GF-D8 (cell line): ENCODE measurements around the gene TMEM132E.

Experiments used
- DNase-seq: peaks from one replicate; lab custom pipeline; 2025; lab: John Stamatoyannopoulos, UW

Gene TMEM132E

DNA sequence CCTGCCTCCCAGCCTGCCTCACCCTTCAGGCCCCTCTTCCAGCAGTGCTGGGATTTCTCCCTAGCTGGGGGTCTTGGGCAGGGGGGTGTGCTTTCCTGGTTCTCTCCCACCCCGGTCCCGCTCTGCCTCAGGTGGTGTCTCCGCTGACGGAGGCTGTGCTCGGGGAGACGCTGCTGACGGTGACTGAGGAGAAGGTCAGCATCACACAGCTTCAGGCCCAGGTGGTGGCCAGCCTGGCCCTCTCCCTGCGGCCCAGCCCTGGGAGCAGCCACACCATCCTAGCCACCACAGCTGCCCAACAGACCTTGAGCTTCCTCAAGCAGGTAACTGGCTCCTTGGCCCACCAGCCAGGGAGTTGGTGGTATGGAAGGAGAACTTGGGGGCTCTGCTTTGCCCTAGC, 56.5 kb downstream of the TMEM132E start:
- DNase-seq, result no peak

DNA sequence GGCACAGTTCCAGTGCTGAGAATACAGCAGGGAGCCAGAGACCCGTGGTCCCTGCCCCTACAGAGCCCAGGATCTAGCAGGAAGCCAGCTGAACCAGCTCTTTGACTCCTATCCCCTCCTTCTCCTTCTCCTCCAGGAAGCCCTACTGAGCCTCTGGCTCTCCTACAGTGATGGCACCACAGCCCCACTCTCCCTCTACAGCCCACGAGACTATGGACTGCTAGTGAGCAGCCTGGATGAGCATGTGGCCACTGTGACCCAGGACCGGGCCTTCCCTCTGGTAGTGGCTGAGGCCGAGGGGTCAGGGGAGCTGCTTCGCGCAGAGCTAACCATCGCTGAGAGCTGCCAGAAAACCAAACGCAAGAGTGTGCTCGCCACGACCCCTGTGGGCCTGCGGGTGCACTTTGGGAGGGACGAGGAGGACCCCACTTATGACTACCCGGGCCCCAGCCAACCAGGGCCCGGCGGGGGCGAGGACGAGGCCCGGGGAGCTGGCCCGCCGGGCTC, 57.7 kb downstream of the TMEM132E start:
- DNase-seq, result no peak

DNA sequence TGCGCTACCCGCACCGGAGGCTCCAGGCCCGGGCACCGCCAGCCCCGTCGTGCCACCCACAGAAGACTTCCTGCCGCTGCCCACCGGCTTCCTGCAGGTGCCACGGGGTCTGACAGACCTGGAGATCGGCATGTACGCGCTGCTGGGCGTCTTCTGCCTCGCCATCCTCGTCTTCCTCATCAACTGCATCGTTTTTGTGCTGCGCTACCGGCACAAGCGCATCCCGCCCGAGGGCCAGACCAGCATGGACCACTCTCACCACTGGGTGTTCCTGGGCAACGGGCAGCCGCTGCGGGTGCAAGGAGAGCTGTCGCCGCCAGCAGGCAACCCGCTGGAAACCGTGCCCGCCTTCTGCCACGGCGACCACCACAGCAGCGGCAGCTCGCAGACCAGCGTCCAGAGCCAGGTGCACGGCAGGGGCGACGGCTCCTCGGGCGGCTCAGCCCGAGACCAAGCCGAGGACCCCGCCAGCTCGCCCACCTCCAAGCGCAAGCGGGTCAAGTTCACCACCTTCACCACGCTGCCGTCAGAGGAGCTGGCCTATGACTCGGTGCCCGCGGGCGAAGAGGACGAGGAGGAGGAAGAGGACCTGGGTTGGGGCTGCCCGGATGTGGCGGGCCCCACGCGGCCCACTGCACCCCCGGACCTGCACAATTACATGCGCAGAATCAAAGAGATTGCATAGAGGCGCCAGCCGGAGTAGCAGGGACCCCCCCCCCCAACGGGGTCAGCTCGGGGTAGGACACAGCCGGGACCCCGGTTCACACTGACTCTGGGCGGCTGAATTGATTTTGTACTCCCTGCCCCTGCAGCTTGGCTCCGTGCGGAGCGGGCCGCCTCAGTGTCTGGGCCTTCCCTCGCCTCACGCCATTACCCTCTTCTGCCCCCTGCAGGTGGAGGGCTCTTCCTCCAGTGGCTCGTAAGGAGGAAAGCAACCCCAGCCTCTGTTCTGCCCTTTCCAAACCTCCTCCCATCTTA, 58.5 kb downstream of the TMEM132E start:
- no peak for DNase-seq

GRCh38 chr17:34638526-34639260, 59.3 kb downstream of the TMEM132E start:
- DNase-seq, result no peak

GRCh38 chr17:34639706-34640425, 60.5 kb downstream of the TMEM132E start:
- no peak for DNase-seq

DNA sequence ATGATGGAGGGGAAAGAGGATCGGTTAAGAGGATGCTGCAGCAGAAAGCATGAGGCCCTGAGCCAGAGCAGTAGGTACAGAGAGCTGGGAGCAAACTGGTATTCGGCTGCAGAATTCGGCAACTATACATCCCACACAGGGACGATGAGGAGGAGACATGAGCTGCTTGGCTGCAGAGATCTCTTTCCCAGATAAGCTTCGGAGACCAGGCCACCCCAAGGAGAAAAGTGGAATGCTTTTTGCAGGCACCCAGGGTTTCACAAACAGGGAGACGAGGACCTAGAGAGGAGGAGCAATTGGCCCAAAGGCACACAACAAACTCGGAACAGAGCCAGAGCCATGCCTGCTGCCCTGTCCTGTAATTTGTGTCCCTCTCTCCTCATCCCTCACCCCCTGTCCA, 62.0 kb downstream of the TMEM132E start:
- DNase-seq, result no peak

GRCh38 chr17:34644941-34645550, 65.7 kb downstream of the TMEM132E start:
- DNase-seq, result no peak

DNA sequence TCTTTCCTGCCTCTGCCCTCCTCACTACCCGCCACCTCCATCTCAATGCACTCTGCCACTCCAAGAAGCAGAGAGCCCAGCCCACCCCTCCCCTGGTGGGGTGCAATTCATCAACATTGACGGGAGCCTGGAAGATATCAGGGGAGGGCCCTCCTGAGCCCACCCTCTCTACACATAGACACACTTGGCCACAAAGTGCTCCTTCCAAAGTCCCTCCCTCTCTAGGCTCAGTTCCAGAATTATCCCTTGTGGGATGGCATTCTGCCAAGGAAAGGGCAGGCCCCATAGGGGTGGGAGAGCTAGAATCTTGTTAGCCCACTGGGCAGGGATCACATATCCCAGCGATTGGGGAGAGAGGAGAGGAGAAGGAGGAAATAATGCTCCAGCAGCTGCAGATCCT, 66.2 kb downstream of the TMEM132E start:
- no peak for DNase-seq

GRCh38 chr17:34647511-34647910, 68.1 kb downstream of the TMEM132E start:
- no peak for DNase-seq

- DNase-seq, result no peak
Observed at GRCh38 chr17:34650051-34650750, 70.8 kb downstream of the TMEM132E start.

DNA sequence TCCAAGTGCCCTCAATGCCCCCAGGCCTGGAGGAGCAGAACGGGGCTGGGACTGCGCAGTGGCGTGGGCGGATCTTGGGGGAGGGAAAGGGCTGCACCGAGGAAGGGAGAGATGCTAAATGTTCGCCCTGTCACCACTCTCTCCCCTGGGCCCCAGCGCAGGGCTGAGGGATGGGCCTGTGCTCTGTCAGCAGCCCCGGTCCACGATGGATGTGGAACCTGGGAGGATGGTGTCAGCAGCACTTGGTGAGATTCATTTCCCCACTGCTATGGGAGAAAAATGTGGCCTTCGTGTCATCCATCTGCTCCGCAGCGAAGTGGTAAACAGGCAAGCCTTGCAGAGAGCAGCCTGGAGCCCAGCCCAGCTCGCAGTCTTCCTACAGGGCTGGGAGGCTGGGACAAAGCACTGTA, 72.0 kb downstream of the TMEM132E start:
- DNase-seq, result no peak

DNA sequence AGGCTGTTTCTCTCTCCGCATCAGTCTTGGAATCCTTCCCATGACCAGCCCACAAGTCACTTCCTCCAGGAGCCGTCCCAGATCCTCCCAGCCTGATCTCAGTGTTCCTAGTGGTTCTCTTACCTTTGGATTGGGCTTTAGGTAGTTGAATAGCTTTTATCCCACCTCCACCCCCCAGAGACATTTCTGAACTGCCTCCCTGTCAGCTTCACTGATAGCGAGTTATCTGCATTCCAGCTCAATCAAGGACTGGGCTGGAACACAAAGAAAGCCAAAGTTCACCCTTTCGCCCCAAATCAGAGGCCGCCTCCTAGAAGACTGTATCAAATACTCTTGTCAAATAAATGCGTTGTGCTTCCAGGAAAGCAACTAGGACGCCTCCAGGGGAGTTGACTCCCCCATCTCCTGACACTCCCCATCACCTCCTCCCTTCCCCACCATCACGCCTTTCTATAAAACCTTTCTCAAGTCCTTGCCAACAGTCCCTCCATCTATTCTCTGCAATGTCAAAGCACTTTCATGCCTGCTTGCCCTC, 72.7 kb downstream of the TMEM132E start:
- DNase-seq, result no peak

- no peak for DNase-seq
Observed at GRCh38 chr17:34653511-34653910, 74.1 kb downstream of the TMEM132E start.

DNA sequence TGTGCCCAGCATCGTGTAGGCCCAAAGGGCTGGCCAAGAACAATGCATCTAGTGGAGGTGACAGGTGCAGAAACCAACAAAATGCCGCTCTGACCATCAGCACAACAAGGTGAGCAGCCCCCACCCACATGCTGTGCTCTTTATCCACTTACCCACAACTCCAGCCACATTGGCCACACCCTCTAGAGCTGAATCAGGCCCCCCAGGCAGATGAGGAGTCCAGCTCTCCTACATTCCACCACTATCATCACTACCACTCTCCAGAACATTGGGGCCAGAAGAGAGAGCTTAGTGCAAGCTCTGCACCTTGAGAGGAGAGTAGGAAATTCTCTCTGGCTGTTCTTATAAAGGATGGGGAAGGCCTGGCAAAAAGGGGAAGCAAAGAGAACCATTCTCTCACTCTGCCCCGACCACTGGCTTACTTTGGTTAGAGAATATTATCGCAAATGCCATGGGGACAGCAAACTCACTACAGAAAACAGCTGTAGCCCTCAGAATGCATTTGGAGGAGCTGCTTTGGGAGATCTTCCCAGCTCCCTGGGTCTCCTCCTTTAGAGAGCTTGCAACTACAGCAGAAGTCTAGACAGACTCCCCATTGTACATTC, 75.0 kb downstream of the TMEM132E start:
- no peak for DNase-seq

GRCh38 chr17:34654881-34655276, 75.5 kb downstream of the TMEM132E start:
- no peak for DNase-seq

DNA sequence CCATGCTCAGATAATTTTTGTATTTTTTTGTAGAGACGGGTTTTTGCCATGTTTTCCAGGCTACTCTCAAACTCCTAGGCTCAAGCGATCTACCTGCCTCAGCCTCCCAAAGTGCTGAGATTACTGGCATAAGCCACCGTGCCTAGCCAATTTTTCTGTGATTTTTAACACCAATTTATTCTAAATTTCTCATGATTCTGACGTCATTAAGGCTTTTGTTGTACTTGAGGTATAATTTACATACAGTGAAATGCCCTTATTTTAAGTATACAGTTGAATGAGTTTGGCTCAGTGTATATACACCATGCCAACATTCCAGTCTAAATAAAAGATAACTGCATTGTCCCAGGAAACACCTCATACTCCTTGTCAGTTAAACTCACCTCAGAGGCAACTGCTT, 77.4 kb downstream of the TMEM132E start:
- no peak for DNase-seq

GRCh38 chr17:34658811-34659560, 79.6 kb downstream of the TMEM132E start:
- DNase-seq, result no peak

DNA sequence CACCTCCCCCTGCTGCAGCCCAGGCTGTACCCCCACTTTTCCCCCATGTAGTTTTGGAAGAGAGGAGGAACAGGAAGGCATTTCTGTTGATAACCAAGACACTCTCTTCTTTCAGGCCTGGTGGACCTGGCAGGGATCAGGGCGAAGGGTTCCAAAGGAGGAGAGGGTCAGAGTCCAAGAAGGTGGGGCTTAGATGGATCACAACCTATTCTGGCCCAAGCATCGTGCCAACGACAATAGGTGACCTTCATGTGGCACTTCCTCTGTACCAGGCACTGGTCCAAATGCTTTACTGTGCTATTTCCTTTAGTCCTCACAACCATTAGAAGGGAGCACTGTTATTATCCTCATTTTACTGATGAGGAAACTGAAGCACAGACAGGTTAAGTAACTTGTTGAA, 84.3 kb downstream of the TMEM132E start:
- DNase-seq, result no peak

- no peak for DNase-seq
Observed at GRCh38 chr17:34665150-34665806, 85.9 kb downstream of the TMEM132E start.
